Myocyte (in vitro differentiated cells): ENCODE results near the gene LHX3. TPM values are rescaled to one million over a fixed set of nuclear protein-coding genes. Genes with fewer than 3 reads are reported as not detected.
A peak's percentile ranks its signal among the peaks of the same experiment; 100 is the strongest.

Experiments
- DNase-seq: peaks from one replicate; pipeline ENCODE4 v3.0.0-alpha.2; 2012; ENCODE audit warnings: low read depth
- polyA plus RNA-seq: library from polyadenylated mRNA; unstranded; fragments of >200 nt; gene quantifications from one replicate; pipeline ENCODE4 v1.2.1, GENCODE V29; 2012; ENCODE audit warnings: missing spikeins
- total RNA-seq: library from RNA; depleted of rRNA; stranded (reverse); fragments of >200 nt; gene quantifications from 2 replicates; pipeline ENCODE4 v1.2.3, GENCODE V29; 2014

The LHX3 gene
- total RNA-seq = not detected in 2 replicates
- not detected for polyA plus RNA-seq

GRCh38 chr9:136204838-136205706 lies at the start of gene LHX3:
LHX3 (minus strand) TSS chr9:136205128; CDS start chr9:136205012, 116 bp downstream.
- DNase-seq = no peak

GRCh38 chr9:136253246-136254130 lies 48.6 kb upstream of the LHX3 start:
- no peak for DNase-seq

DNA sequence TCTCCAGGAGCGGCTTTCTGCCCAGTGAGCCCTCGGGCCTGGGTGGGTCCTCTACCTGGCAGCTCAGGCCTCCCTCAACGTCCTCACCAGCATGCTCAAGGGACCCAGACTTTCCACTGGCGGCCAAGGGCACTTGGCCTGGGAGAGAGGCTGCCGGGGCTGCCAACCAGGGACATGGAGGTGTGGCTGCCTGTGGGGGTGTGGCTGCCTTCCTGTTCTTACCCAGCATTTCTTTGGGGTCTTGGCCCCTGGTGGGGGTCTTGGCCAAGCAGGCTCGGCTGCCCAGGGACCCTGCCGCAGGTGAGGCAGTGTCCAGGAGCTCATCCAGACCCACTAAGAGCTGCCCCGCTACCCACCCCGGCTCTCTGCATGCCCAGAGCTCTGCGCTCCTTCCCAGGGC lies 47.9 kb upstream of the LHX3 start:
- DNase-seq = no peak

- no peak for DNase-seq
These were observed 47.4 kb upstream of the LHX3 start for GRCh38 chr9:136252281-136252680.

DNA sequence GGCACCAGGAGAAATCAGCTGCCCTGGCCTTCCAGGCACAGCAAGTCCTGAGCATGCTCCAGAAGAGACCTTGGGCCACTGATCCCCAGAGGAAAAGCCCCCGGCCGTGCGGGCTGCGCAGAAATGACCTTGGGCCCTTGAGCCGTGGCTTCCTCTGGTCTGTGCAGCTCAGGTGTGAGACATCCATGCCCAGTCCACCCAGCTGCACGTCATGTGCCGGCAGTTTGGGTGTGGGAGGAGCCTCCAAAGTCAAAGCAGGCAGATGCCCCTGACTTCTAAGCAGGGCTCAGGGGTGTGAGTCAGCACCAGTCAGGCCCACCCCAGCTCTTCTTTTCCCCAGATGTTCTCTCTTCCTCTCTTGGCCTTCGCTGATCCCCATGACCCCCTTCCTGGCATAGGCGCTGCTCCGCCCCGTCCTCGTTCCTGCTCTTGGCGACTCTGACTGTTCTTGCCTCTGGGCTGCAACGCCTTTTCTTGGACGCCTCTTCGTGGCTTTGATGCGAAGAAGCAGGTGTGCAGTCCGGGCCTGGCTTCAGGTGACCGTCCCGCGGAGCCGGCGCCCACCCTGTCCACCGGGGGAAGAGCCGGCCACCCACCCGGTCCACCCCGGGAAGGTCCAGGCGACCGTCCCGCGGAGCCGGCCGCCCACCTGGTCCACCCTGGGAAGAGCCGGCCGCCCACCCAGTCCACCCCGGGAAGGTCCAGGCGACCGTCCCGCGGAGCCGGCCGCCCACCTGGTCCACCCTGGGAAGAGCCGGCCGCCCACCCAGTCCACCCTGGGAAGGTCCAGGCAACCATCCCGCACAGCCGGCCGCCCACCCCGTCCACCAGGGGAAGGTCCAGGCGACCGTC lies 46.6 kb upstream of the LHX3 start:
- DNase-seq = no peak

DNA sequence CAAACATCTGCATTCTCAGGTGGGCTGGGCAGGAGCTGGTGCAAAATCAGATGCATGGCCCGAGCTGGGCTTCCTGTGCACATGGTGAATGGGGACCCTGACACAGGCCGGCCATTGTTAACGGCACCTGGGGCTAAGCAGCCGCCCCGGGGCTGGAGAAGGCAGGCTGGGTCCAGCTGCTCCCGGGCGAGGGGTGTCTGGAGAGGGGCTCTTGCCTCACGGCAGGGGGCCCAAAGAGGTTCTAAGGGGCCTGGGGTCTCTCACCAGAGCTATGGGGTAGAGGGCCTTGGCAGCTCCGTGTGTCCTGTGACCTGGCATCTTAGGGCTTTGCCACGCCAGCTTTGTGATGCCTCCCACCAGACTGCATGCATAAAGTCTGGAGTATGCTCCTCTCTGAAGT lies 45.7 kb upstream of the LHX3 start:
- DNase-seq = no peak

DNA sequence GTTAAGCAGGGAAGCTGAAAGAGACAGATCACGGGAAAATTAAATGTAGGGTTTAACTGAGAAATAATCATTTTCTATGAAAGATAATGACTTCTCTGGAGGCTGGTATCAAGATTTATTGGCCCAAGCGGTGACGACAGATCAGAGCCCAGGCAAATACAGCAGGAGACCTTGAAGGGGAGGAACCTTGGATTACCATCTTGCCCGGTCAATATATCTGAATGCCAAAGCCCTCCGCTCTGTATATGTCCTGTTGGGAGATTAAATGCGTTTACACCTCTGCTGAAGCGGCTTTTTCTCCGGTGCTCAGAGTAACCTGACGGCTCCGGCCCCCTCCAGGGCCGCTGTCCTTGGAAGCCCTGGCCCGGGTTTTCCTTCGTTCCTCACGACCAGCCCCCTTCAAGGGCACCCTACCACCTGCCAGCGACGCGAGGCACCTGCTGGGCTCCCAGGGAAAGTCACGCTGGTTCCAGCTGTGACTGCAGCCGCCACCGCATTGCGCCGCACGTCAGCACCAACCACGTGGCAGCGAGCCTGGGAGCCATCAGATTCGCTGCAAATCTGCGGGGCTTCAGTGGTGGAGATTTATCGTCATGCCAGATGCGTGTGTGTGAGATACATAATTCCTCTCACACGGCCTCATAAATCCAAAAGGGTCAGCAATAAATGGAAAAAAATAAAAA lies 45.1 kb upstream of the LHX3 start:
- no peak for DNase-seq

DNA sequence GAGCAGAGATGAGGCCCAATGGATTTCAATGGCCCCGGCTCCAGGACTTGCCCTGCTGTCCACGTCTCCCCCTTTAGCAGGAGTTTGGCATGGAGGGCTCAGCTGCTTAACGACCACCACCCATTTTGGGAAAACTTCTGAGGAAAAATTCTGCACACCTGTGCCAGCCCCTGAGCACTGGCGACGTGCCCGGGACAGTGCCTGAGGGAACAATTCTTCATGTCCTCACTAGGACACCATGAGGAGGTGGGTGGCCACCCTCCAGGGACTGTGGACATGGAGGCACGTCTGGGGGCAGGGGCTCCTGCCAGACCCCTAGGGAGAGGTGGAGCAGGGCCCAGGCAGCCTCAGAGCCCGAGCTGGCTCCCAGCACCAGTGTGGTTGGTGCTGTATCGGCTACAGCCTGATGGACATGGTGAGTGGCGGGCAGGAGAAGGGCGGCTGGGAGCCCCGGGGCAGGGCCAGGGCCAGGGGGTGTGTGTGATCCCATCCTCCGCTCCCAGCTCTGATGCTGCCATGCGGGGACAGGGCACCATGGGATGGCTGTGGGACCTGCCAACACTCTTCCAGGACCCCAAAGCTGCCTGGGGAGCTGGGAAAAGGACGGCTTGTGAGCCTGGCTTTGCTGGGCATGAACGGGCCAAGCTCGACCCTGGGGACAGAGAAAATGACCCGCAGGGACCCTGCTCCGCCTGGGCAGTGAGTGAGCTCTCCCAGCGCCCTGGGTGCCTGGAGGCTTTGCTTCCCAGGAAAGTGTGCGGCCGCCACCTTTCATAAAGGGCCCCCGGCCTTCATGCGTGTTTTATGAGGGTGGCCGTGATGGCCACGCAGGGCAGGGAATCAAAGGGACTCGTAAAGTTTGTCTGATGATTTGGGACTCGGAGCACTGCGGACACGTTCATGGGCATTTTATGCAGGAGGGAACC lies 44.3 kb upstream of the LHX3 start:
- DNase-seq = no peak

DNA sequence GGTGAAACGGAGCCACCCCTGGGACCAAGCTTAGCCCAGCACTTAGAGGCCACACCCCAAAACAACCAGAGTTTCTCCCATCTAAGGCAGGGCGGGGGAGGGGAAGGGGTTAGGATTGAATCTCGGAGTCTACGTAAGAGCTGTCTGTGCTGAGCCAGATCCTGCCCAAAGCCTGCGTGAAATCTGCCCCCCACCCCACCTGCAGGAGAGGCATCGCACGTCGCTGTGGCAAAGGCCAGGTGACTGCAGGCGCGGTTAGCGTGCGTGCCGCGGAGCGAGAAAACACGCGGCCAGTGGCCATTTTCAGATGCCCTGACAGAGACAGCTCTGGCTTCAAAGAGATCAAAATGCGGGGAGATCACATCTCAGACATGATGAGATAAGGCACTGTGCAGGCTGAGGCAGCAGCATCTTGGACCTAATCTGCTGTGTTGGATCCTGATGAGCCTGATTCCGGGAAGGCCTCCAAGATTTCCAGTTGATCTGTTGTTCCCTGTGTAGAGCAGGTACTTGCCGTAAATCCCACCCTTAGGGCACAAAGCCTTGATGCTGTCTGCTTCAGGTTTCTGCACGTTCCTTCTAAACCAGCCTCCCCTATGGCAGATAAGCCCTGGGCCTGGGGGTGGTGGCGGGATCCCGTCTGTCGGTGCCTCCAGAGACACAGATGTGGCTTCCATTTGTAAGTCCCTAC lies 43.2 kb upstream of the LHX3 start:
- no peak for DNase-seq

- DNase-seq = no peak
These were observed 42.6 kb upstream of the LHX3 start for GRCh38 chr9:136247551-136247916.

DNA sequence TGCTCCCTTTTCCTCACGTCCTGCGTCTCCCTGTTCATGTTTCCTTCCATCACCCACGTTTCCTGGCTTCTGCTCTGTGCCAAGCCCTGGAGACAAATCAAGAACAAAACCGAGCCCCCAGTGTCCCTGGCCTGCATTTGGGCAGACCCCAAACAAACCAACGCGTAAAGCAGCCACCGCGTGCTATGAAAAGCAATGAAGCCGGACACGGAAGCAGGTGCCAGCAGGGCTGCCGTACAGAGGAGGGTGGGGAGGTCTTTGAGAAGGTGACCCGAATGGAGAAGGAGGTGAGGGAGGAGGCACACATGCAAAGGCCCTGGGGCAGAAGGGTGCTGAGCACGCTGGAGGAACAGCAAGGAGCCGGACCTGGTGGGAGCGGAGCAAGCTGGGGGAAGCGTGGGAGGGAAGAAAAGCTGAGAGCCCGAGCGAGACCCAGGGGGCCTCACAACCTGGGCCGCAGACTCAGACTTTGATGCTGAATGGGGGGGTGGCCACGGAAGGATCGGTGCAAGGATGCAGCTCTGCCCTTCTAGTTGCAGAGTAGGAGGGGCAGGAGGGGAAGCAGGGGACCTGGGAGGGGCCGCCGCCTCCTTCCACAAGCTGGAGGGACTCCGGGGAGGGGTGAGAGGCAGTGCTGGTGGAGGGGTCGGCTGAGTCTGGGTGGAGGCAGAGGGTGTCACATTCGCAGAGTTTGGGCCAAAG lies 42.1 kb upstream of the LHX3 start:
- no peak for DNase-seq

GRCh38 chr9:136245219-136246150 lies 40.6 kb upstream of the LHX3 start, which contains the start of gene QSOX2:
QSOX2 (minus strand) TSS chr9:136245812; CDS start chr9:136245803, 9 bp downstream.
- DNase-seq = peak; percentile 75

DNA sequence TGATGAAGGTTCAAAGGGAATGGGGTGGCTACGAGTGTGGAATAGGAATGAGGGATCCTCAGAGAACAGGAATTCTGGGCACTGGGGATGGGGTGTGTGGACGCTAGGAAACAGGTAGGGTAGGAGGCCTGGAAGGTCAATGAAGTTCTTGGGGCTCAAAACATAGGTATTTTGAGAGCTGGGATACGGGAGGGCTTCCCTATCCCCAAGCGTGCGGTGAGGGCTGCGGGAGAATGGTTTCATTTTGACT lies 40.0 kb upstream of the LHX3 start:
- no peak for DNase-seq

DNA sequence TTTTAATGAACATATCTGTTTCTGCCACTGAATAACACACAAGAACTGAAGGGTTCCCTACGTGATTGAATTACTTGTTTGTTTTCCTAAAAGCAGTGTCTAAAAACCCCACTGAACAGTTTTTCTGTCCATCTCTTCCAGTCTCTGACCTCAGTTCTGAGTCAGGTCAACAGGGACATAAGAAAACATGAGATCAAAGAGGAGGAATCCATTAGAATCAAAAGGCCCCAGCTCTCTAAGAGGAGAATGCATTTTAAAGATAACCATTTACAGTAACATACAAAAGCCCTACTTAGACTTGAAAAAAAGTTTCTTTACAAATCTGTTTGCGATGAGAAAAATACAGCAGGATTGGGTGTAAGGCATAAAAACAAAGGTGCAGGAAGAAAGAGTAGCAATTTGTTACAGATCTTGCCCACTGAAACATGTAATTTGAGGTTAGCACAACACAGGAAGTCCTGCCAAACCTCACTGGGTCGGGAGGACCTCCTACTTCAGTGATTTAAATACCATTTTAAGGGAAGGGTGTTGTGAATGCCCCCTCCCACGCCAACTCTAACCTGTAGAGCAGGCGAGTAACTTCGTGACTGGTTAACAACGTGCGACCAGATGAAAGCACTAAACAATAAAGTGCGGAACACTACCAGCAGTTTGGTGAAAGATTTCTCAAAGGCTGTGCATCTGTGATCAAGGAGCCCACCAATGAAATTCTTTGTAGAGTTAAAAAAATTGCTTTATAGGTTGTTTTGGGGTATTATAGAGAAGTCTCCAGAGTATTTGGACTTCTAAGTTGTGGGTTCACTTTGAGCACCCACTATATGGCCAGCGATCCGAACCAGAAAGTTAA lies 39.4 kb upstream of the LHX3 start:
- no peak for DNase-seq

- DNase-seq = no peak
These were observed 38.7 kb upstream of the LHX3 start for GRCh38 chr9:136243631-136244030.

DNA sequence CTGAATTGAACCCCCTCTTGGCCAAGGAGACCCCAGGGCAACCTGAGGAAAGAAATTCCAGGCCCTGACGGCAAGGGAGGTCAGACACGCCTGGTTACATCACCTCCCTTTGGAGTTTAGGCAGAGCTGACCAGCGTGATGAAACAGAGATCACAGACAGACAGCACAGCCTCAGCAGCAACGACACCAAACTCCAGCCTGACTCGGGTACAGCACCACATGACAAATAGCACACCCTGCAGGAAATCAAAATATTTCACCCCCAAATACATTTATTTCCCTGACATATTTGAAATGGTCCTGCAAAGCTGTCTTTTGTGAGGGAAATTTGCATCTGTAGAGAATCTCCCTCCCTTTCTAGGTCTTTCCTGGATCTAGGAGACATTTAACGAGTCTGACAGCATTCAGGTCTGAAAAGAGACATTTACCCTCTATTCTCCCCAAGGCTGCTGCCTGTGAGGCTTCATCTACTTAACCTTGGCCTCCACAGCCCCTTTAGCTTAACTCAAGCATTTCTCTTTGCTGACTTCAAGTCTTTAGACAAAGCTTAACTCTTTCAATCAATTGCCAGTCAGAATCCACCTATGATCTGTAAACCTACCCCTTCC lies 38.1 kb upstream of the LHX3 start:
- no peak for DNase-seq
